Measurements from ENCODE around the gene CYP2W1.
"Not testable (repeated sequence)": the region's sequence is repeated elsewhere in the genome, so short reads cannot be mapped to it uniquely, and the experiment has no call there.

CYP2W1 gene, protein sequence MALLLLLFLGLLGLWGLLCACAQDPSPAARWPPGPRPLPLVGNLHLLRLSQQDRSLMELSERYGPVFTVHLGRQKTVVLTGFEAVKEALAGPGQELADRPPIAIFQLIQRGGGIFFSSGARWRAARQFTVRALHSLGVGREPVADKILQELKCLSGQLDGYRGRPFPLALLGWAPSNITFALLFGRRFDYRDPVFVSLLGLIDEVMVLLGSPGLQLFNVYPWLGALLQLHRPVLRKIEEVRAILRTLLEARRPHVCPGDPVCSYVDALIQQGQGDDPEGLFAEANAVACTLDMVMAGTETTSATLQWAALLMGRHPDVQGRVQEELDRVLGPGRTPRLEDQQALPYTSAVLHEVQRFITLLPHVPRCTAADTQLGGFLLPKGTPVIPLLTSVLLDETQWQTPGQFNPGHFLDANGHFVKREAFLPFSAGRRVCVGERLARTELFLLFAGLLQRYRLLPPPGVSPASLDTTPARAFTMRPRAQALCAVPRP

DNA sequence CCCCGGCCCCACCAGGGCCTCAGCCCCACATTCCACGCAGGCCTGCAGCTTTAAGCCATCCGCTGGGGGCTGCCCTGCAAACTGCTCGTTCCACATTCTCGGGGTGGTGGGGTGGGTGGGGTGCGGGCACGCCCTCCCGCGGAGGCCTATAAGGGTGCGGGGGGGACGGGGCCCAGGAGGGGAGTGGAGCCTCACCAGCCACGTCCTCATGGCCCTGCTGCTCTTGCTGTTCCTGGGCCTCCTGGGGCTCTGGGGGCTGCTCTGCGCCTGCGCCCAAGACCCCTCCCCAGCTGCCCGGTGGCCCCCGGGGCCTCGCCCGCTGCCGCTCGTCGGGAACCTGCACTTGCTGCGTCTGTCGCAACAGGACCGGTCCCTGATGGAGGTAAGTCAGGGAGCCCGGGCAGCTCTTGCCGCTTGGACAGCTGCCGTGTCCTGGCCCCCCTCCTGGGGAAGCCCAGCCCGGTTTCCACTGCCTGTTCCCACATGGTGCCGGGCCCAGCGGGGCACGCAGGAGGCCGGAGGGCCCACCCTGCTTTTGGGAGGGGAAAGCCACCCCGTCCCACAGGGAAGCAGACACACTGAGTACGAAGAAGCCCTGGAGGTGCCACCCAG lies at the start of gene CYP2W1:
CYP2W1 (plus strand) TSS at position 178 of the 612 bp plus-strand sequence; CDS start at position 209, 31 bp downstream.
- no peak for DNase-seq

DNA sequence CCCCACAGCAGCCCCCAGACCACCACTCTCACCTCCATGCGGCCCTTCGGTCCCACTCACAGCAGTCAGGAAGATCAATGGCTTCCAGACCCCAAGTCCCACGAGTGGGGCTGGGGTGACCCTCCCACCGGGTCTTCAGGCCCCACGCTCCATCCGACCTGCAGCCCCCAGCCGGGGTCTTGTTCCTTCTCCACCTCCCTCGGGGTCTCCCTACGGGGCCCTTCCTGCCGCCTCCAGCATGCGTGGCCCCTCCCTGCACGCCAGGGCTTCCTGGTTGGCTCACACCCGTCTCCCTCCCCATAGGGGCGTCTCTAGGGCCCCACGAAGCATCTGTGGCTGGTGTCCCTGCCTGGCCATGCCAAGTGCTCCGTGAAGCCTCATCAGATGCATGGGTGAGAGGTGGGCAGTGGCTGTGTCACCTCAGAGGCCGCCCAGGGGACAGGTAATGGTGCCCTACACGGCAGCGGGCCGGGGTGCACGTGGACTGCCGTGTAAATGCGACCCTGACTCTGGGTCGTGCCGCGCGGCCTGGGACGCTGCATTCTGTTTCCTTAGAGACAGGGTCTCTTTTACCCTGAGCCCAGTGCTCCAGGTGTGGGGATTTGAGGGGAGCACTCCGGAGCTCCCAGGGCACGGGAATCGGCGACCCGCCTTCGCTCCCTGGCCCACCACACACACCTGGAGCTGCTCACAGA lies 48.4 kb upstream of the CYP2W1 start:
- DNase-seq, result no peak

DNA sequence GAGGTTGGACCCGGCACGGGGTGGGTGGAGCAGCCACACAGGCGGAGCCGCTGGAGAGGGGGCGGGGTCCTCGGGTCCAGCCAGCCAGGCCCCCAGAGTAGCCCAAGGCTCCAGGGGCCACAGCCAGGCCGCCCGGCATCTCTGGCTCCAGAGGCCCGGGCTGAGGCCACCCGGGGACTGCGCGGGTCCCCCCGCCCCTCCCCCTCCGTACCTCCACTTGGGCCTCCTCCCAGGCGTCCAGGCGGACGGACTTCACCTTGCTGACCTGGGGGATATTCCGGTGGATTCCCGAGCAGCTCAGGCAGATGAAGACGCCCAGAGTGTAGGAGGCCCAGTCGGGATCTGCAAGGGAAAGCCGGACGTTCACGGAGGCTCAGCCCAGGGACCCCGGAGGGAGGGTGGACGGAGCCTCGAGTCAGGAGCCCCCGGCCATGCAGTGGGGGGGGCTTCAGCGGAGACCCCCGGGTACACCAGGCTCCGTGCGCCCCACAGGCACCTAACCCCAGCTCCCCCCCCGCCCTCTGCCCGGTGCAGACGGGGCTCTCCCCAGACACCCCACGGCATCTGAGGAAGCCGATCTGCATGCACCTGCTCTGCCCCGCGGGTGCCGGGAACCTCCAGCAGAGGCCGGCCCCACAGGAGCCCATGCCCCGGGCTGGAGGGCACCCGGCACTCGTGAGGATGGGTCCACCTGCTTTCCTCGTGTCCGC lies 47.7 kb upstream of the CYP2W1 start:
- DNase-seq, result no peak

DNA sequence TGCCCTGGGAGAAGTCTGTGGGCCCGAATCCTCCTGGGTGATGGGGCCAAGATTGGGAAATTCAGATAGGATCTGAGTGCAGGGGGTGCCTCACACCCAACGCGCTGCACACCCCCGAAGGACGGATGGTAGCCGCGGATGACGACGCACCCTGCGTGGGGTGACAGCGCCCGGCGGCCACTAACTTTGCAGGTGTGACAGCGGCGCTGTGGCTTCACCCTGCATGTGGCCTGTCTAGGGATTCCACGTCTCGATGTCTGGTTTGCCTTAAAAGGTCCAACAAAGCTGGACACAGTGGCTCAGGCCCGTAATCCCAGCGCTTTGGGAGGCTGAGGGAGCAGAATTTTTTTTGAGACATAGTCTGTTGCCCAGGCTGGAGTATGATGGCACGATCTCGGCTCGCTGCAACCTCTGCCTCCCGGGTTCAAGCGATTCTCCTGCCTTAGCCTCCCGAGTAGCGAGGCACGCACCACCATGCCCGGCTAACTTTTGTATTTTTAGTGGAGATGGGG lies 47.1 kb upstream of the CYP2W1 start:
- no peak for DNase-seq

DNA sequence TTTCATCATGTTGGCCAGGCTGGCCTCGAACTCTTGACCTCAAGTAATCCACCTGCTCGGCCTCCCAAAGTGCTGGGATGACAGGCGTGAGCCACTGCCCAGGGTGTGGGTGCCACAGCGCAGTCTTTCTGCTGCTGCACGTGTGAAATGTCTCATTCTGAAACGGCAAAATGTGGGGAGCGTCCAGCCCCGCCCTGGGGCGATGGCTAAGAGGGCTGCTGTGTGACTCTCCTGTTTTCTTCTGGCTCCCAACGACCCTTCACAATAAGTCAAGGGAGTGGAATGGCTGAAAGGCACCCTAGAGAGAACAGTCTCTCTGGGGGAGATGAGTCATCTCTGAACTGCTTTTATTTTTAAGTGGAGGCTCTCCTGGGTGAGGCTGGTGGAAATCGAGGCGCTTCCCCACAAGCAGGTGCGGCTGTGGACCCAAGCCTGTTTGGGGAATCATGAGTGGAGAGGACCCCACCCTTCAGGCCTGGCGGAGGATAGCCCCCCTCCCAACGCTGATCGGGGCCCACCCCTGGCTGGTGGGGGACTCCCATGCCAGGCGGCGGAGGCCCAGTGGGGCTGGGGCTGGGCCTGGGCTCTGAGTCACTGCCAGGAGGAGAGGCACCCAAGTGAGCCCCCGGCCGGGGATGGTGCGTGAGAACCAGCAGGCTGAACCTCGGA lies 46.5 kb upstream of the CYP2W1 start:
- no peak for DNase-seq

DNA sequence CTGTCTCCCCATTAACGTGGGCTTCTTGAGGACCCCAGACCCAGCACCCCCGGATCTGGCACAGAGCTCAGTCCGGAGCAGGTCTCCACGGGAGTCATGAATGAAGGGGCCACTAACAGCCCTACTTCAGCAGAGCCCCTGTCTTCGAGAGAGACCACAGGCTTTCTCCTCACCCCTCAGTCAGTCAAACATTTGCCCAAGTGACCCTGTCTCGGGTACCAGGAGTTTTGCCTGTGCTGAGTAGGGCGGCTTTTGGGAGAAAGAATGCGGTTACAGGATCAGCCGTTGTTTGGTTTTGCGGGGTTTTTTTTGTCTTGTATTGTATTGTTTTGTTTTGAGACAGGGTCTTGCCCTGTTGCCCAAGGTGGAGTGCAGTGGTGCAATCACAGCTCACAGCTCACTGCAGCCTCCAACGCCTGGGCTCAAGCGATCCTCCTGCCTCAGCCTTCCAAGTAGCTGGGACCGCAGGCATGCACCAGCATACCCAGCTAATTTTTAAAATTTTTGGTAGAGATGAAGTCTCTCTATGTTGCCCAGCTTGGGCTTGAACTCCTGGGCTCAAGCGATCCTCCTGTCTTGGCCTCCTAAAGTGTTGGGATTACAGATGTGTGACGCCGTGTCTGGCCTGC lies 45.0 kb upstream of the CYP2W1 start:
- DNase-seq, result no peak

DNA sequence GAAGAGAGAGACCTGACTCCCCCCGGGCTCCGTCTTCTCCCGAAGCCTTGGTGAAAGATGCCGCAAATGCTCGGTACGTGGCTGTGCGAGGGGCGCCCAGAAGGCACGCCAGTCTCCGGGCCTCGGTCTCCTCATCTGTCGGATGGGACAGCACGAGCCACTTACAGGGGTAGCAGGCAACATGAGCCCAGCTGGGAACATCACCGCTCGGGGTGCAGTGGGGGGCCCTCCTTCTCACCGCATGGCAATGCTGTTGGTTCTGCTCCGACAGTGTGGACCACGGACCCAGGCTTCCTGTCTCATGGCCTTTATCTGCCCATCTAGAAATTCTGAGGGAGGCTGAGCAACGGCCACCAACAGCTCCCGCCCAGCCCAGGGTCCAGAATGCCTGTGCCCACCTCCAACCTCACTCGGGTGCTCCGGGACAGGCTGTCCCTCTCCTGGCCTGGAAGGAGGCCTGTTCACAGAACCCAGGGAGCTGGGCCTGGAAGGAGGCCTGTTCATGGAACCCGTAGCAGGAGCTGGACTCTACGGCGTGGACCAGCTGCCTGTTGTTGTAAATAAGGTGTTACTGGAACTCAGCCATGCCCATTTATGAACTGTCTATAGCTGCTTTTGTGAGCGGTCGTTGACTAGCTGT lies 44.3 kb upstream of the CYP2W1 start:
- no peak for DNase-seq

DNA sequence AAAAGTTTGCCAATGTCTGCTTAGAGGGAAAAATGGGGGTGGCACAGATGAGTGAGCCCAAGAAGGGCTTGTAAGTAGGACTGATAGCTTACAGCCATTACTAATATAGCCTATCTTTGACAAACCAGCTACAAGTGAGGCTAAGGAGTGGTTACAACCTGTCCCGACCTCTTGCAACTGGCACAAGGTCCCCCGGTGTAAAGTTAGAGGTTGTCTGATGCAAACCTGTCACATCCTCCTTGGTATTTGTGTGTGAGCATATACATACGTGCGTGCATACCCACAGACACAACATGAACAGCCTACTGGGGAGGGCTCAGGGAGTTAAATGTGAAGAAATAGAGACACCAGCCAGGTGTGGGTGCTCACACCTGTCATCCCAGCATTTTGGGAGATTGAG lies 43.1 kb upstream of the CYP2W1 start:
- no peak for DNase-seq

DNA sequence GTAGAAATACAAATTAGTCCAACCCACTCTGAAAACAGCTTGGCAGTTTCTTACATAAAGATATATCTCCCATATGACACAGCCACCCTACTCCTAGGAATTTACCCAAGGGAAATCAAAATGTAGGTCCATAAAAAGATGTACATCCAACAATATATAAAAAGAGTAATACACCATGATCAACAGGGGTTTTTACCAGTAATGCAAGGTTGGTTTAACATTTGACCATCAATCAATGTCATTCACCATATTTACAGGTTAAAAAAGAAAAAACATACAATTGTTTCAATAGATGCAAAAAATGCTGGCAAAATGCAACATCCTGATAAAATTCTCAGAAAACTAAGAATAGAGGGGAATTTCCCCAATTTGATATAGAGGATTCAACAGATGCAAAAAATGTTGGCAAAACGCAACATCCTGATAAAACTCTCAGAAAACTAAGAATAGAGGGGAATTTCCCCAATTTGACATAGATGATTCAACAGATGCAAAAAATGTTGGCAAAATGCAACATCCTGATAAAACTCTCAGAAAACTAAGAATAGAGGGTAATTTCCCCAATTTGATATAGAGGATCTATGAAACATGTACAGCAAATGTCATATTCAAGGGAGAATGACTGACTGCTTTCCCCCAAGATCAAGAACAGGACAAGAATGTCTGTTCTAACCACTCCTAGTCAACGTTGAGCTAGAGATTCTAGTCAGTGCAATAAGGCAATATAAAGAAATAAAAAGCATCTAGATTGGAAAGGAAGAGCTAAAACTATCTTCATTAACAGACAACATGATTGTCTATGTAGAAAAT lies 42.2 kb upstream of the CYP2W1 start:
- DNase-seq, result no peak

DNA sequence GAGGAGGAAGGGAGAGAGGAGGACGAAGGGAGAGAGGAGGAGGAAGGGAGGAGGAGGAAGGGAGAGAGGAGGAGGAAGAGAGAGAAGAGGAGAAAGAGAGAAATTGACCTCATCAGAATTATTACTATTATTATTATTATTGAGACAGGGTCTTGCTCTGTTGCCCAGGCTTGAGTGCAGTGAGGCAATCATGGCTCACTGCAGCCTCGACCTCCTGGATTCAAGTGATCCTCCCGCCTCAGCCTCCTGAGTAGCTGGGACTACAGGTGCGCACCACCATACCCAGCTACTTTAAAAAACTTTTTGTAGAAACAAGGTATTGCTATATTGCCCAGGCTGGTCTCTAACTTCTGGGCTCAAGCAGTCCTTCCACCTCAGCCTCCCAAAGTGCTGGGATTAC lies 39.2 kb upstream of the CYP2W1 start:
- not testable (repeated sequence) for DNase-seq

DNA sequence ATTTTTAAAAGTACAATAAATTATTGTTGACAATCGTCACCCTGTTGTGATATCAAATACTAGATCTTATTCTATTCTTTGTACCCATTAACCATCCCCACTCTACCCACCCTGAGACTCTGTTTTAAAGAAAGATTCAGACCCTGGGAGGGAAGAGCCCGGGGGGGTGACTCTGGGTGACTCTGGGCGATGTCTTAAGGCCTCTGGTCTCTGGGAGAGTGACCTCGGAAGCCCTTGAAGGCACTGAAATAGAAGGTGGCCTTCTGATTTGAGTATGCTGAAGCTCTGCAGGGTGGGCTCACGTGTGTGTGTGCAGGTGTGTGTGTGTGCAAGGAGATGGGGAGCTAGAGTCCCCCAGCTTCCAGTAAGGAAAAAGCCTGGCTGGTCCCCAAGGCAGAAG lies 38.2 kb upstream of the CYP2W1 start:
- DNase-seq, result no peak

DNA sequence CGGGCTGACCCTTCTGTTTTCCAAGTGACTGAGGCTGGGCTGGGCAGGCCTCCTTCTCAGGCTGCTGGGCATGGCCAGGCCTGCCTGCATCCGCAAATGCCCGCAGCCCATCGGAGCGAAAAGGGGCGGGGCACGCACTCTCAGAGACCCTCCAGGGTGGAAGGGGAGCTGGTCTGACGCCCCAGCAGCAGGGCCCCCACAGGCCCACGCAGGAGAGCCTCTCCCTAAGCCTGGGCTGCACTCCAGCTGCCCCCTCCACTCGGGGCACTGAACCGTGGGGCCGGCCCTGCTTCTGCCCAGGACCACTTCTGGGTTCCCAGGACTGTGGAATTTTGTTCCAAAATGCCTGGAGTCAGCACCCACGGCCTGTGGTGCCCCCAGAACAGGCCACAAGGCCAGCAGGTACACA lies 37.8 kb upstream of the CYP2W1 start:
- no peak for DNase-seq

DNA sequence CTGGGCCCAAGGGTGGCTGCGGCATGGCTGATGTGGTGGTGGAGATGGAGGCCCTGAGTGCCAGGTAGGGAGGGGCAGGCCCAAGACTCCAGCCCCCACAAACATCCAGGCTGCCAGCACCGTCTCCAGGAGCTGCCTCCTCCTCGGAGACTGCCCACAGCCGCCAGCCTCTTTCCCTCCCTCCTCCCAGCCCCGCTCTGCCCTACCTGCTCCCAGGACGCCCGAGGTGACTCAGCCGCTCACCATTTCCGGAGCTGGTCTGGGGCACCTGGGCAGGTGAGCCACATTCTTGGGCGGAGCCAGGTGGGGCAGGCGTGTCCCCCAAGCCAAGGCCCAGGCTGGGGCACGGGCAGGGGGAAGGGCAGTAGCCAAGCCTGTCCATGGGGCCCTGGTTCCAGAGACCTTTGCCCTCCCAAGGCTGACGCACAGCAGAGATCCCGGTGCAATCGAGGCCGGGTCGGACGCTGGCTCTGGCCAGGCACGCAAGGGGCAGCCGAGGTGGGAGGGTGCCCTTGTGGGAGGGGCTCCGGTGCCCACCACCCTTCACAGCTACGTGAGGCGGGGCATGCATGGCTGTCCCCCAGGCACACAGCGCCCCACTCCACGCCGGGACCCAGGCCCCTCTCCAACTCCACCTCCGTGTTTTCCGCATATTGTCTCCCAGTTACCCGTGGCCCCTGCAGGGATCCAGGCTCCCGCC lies 37.3 kb upstream of the CYP2W1 start:
- no peak for DNase-seq

DNA sequence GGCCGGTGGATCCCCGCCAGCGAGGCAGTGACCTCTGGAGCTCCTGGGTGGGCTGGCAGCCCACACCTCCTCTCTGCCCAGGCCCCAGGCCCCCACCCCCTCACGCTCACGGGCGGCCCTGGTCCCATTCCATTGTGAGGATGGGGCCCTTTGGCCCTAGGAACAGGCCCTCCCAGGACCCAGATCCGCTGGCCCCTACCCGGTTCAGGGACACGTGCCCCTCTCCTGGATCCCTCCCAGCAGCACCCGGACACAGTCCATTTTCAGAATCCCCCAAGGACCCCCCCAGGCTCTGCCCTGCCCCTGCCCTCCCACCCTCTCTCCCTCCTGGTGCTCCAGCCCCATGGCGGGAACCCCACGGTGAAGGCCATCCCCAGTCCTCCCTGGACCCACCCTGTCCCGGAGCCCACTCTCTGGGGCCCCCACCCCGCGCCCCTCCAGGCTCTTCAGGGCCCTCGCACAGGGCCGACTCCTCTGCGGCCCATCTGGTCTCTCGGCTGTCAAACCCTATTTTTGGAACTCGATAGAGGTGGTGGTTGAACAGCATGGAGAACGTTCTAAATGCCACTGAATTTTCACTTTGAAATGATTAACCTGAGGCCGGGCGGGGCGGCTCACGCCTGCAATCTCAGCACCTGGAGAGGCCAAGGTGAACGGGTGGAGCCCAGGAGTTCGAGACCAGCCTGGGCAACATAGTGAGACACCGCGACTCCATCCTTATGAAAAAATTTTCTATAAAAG lies 36.6 kb upstream of the CYP2W1 start:
- no peak for DNase-seq

DNA sequence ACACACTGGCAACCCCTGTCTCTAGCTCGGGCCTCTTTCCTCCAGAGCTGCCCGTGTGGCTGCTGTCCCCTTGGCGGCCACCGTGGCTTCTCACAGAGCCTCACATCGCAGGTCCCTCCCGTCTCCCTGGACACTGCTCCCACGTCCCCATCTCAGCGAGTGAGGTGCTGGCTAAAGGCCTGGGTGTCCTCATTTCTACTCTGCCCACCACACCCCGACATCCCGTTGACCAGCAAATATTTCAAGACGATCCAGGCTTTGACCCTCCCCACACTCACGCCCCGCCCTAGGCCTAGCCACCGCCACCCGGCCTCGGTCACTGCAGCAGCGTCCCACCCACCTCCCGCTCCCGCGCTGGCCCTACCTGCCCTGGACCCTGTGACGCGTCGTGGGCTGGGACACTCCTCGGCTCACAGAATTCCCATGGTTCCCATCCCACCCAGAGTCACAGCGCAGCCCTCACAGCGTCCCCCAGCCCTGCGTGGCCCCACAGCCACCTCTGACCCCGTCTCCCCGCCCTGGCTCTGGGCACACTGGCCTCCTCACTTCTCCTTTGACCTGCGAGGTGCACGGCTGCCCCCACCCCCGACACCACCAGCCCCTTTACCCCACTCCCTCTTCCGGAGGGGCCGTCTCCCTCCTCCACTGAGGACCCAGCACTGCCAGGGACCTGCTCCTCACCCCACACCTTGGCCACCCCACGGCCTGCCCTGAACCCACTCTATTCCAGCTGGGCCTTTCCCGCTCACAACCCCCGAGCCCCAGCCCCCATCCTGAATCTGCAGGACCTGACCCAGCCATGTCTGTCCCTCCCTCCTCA lies 35.4 kb upstream of the CYP2W1 start:
- no peak for DNase-seq

DNA sequence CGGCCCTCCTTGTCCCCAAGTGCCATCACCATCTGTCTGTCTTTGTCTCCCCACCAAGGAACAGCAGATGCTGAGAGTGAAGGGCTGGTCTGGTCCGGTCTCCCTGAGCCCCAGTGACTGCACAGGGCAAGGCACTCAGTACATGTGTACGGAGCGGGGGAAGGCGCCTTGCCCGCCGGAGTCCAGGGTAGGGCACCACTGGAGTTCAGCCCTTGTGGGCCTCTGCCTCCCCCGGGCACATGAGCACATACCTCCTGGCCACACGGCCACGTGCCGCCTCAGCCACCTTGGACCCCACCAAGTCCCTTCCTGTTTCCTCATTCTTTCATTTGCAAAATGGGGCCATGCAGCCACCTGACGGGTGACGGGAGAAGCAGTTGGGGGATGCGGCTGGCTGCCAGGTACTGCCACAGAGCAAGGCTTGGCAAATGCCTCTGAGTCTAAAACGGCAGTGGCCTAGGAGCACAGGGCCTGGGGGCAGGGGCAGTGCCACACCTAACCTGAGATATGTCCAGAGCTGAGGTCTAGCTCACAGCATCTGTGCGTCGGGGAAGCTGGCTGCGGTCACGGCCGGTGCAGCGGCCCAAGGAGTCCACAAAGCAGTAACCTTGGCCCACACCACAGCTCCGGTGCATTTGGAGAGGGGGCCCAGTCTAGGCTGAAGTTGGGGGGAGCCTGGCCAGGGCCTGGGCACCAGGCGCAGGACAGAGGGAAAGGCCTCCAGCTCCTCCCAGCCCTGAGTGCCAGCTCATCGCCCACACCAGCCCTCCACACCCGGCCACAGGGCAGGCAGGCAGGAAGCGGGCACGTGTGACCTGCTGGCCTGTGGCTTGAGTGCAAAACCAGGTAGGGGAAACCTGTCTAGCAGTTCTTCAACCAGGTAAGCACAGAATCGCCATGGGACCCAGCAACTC lies 33.7 kb upstream of the CYP2W1 start:
- no peak for DNase-seq
